Heart left ventricle (tissue), 13 donors: ENCODE results near the gene RPS6KA2.

Experiments used
- CTCF ChIP-seq, 12 donors: fragments of 200-600 bp; sonication (generic) in 4 of 12; IDR thresholded peaks; one replicate each; pipeline versions ENCODE4 v1.5.0 to v1.8.0; 2018 to 2022; ENCODE audit warnings: antibody characterized with exemption in 12 of 12, mild to moderate bottlenecking in 5 of 12
- POLR2A ChIP-seq, 2 donors: fragments of 450-650 bp; IDR thresholded peaks; one replicate each; pipeline ENCODE4 v1.6.1; 2017; ENCODE audit warnings: antibody characterized with exemption in 2 of 2, mild to moderate bottlenecking in 2 of 2, moderate library complexity in 2 of 2
- donor health status: ischemic (EF 13 %, LVEDD 7.1; RV severe dilation, severe dysfunction).
- donor health status: DM: no; HTN: yes; CAD: no.
- donor health status: DM: no; HTN: no; CAD: no.
- donor health status: ischemic (EF 25% LVEDD 6.9; RV normal size, moderate dysfunction).
- donor health status: ischemic (EF 25% LVEDD 5.7; RV mildly dilated, moderate dysfunction).
- donor health status: ischemic (EF 35%, LVEDD 5.7; RV mildly dilated, moderate dysfunction).
- donor health status: nonischemic (EF 11% LVEDD 7.7; RV severe dilation, severe dysfunction).
- donor health status: DM: yes; HTN: yes; CAD: no.
- donor health status: PGD.
- donor health status: ischemic (EF 29% LVEDD 5.4; RV normal size, mild dysfunction).
- donor health status: nonischemic (EF 23%, LVEDD 6.1; RV moderate dilation, normal function).

- no peak for TF ChIP-seq CTCF (IDR thresholded peaks at IDR 0.05)
- TF ChIP-seq POLR2A (IDR thresholded peaks at IDR 0.05) = no peak
Observed at GRCh38 chr6:166671434-166672081, 44.5 kb upstream of the RPS6KA2 start.
